ENCODE data around the gene ATP9A. TPM values are rescaled to one million over a fixed set of nuclear protein-coding genes. Genes with fewer than 3 reads are reported as not detected.

The ATP9A gene
- total RNA-seq, 1 donor from 2014 or later, result 18.2 TPM

DNA sequence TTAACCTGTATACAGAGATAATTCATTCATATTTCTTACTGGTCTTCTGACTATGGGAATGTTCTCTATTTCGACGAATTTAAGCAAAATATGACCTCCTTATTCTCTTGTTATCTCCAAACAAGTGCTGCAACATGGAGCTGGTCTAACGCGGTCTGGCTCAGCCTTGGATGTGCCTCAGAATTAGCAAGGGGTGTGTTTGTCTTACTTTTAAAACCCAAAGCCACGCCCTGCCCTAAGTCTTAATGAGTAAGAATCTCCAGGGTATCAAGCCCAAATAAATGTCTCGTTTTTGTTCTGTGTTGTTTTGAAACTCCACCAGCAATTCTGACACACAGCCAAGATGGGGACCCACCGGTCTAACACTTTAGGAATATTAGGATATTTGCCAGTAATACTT, 99.2 kb downstream of the ATP9A start:
- no peak overlapping the region for H3K4me3 Mint-ChIP-seq
- Histone ChIP-seq H3F3A (ENCODE audit: low read depth) (no peaks in the 10 kb centered on the region), H3K27ac (no peak overlapping the region), H2AFZ (replicated peaks) (no peak overlapping the region), H3K9ac (no peak overlapping the region), H3K36me3 (no peaks in the 10 kb centered on the region), H3K79me2 (ENCODE audit: low read depth) (no peaks in the 10 kb centered on the region), H3K4me1 (no peaks in the 10 kb centered on the region), H4K20me1 (ENCODE audit: low read depth) (no peaks in the 10 kb centered on the region), H3K4me2 (no peak overlapping the region), H3K4me3 (no peak overlapping the region), H3K9me3 (ENCODE audit: low read depth) (no peaks in the 10 kb centered on the region), H3K27me3 (no peaks in the 10 kb centered on the region)
- no peak overlapping the region for H3K27ac Mint-ChIP-seq
- H3K36me3 Mint-ChIP-seq, result peaks cover 16% of the 10 kb centered on the region
- H3K27me3 Mint-ChIP-seq (ENCODE audit: insufficient read depth, low read depth), result no peaks in the 10 kb centered on the region
- no peak for DNase-seq (ENCODE audit: low spot score)
- H3K4me1 Mint-ChIP-seq, result peaks cover 5% of the 10 kb centered on the region
- TF ChIP-seq, protein P1, sequence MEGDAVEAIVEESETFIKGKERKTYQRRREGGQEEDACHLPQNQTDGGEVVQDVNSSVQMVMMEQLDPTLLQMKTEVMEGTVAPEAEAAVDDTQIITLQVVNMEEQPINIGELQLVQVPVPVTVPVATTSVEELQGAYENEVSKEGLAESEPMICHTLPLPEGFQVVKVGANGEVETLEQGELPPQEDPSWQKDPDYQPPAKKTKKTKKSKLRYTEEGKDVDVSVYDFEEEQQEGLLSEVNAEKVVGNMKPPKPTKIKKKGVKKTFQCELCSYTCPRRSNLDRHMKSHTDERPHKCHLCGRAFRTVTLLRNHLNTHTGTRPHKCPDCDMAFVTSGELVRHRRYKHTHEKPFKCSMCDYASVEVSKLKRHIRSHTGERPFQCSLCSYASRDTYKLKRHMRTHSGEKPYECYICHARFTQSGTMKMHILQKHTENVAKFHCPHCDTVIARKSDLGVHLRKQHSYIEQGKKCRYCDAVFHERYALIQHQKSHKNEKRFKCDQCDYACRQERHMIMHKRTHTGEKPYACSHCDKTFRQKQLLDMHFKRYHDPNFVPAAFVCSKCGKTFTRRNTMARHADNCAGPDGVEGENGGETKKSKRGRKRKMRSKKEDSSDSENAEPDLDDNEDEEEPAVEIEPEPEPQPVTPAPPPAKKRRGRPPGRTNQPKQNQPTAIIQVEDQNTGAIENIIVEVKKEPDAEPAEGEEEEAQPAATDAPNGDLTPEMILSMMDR (IDR thresholded peaks at IDR 0.05), result no peak
- TF ChIP-seq EZH2phosphoT487 (IDR thresholded peaks at IDR 0.05) (no peak), EZH2 (IDR thresholded peaks at IDR 0.05) (no peak)
- H3K9me3 Mint-ChIP-seq, result no peaks in the 10 kb centered on the region

DNA sequence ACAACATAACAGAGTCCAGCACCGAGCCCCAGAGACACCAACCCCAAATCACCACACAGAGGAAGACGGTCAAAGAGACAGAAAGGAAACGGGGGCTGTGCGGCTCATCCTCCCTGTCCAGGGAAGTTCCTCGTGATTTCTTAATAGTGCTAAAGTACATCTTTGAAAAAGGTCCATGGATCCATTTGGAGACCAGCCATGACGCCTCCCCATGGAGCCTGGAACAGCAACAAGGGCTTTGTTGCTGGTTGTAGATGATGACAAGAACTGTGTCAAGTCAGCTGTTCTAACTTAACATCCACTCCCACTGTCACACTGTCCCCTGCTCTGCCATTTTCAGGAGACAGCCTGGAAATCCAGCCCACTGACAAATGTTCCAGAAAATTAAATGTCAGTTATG, 99.7 kb downstream of the ATP9A start:
- H3K4me2 ChIP-seq, result no peak overlapping the region
- H3K36me3 Mint-ChIP-seq, result peaks cover 16% of the 10 kb centered on the region
- no peaks in the 10 kb centered on the region for H3K9me3 Mint-ChIP-seq
- H3K79me2 ChIP-seq (ENCODE audit: low read depth), result no peaks in the 10 kb centered on the region
- no peak overlapping the region for H3K9ac ChIP-seq
- H3K4me1 ChIP-seq, result no peaks in the 10 kb centered on the region
- H3K4me3 ChIP-seq, result no peak overlapping the region
- H3K4me3 Mint-ChIP-seq, result no peak overlapping the region
- no peak overlapping the region for H3K27ac ChIP-seq
- H3F3A ChIP-seq (ENCODE audit: low read depth), result no peaks in the 10 kb centered on the region
- TF ChIP-seq EZH2 (IDR thresholded peaks at IDR 0.05) (no peak), EZH2phosphoT487 (IDR thresholded peaks at IDR 0.05) (no peak)
- TF ChIP-seq, protein P1 (IDR thresholded peaks at IDR 0.05), result no peak
- H3K27me3 Mint-ChIP-seq (ENCODE audit: insufficient read depth, low read depth), result no peaks in the 10 kb centered on the region
- H3K9me3 ChIP-seq (ENCODE audit: low read depth), result no peaks in the 10 kb centered on the region
- no peaks in the 10 kb centered on the region for H3K36me3 ChIP-seq
- no peak overlapping the region for H2AFZ ChIP-seq (replicated peaks)
- H3K27ac Mint-ChIP-seq, result no peak overlapping the region
- H4K20me1 ChIP-seq (ENCODE audit: low read depth), result no peaks in the 10 kb centered on the region
- peaks cover 5% of the 10 kb centered on the region for H3K4me1 Mint-ChIP-seq
- H3K27me3 ChIP-seq, result no peaks in the 10 kb centered on the region
- DNase-seq (ENCODE audit: low spot score), result no peak

DNA sequence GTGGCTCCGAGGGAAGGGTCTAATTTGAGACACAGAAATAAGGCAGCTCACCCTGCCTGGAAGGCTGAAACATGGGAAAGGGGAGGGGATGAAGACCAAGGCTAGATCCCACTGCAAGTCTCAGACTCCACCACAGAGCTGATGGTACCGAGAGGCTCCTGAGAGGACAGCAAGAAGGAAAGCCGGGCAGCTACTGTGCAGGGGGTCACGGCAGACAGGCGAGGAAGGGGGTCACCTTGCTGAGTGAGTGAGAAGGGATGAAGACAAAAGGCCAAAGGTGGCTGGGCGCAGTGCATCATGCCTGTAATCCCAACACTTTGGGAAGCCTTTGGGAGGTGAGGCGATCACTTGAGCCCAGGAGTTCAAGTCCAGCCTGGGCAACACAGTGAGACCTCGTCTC, 100.7 kb downstream of the ATP9A start:
- H3K36me3 Mint-ChIP-seq, result peaks cover 14% of the 10 kb centered on the region
- H3K9ac ChIP-seq, result no peak overlapping the region
- no peaks in the 10 kb centered on the region for H3K9me3 ChIP-seq (ENCODE audit: low read depth)
- H3F3A ChIP-seq (ENCODE audit: low read depth), result no peaks in the 10 kb centered on the region
- no peaks in the 10 kb centered on the region for H3K36me3 ChIP-seq
- H2AFZ ChIP-seq (replicated peaks), result no peak overlapping the region
- H3K4me1 Mint-ChIP-seq, result peaks cover 5% of the 10 kb centered on the region
- no peaks in the 10 kb centered on the region for H3K79me2 ChIP-seq (ENCODE audit: low read depth)
- no peaks in the 10 kb centered on the region for H3K4me1 ChIP-seq
- no peak overlapping the region for H3K4me2 ChIP-seq
- H3K4me3 Mint-ChIP-seq, result no peak overlapping the region
- no peak overlapping the region for H3K4me3 ChIP-seq
- no peak overlapping the region for H3K27ac ChIP-seq
- TF ChIP-seq, protein P1 (IDR thresholded peaks at IDR 0.05), result no peak
- no peak for TF ChIP-seq EZH2phosphoT487 (IDR thresholded peaks at IDR 0.05)
- no peak for TF ChIP-seq EZH2 (IDR thresholded peaks at IDR 0.05)
- no peaks in the 10 kb centered on the region for H4K20me1 ChIP-seq (ENCODE audit: low read depth)
- DNase-seq (ENCODE audit: low spot score), result no peak
- no peaks in the 10 kb centered on the region for H3K27me3 Mint-ChIP-seq (ENCODE audit: insufficient read depth, low read depth)
- H3K27ac Mint-ChIP-seq, result no peak overlapping the region
- H3K27me3 ChIP-seq, result no peaks in the 10 kb centered on the region
- no peaks in the 10 kb centered on the region for H3K9me3 Mint-ChIP-seq

Data from neural progenitor cell (in vitro differentiated cells).